Erythroblast (primary cell): ENCODE results near the gene TMC5.

Source experiments
- DNase-seq, 2 experiments: peaks; one replicate each; lab custom pipeline; 2025; lab: John Stamatoyannopoulos, UW
- GATA1 ChIP-seq: IDR thresholded peaks from 2 replicates; pipeline ENCODE4 v1.6.1; 2011; ENCODE audit warnings: low read depth, mild to moderate bottlenecking, control low read depth, low read length, moderate library complexity
- POLR2A ChIP-seq: IDR thresholded peaks from 2 replicates; pipeline ENCODE4 v1.6.1; 2011; ENCODE audit warnings: mild to moderate bottlenecking, low read length

Gene TMC5

GRCh38 chr16:19548144-19548543 lies 130.5 kb downstream of the TMC5 start:
- no peak for DNase-seq
- TF ChIP-seq POLR2A (no peak), GATA1 (no peak)
